GM10266 (cell line): Measurements from ENCODE around the gene GCNA.
"Not testable (repeated sequence)": the region's sequence is repeated elsewhere in the genome, so short reads cannot be mapped to it uniquely, and the experiment has no call there.

Experiments
- DNase-seq: peaks from one replicate; pipeline ENCODE4 v3.0.0; 2012; ENCODE audit errors: extremely low spot score
- CTCF ChIP-seq: IDR thresholded peaks from 2 replicates; pipeline ENCODE4 v1.5.1; 2012; ENCODE audit warnings: mild to moderate bottlenecking, low read depth; ENCODE audit not compliant: control insufficient read depth, insufficient read depth; ENCODE audit errors: missing control alignments

The GCNA gene

GRCh38 chrX:71660562-71661416 lies 82.6 kb downstream of the GCNA start:
- DNase-seq = no peak
- TF ChIP-seq CTCF = no peak

- TF ChIP-seq CTCF = no peak
- no peak for DNase-seq
These were observed 83.7 kb downstream of the GCNA start for GRCh38 chrX:71661919-71662318.

DNA sequence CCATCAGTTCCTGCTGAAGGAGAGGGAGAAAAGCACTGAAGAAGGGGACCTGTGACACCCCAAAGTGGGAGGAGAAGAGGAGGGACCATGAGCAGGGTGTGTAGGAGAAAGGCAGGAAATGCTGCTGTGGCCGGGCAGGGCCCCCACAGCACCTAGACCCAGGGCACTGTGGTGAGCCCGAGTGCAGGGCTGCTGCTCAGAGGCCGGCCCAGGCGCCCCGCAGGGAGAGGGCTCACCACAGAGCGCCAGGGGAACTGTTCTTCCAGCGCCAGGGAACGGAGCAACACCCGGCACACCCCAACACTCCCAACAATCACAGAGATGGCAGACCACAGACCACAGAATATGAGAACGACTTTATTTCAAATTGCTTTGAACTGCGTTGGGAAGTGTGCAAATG lies 84.4 kb downstream of the GCNA start:
- DNase-seq = not testable (repeated sequence)
